ENCODE measurements around the gene MRPL47. TPM values are rescaled to one million over a fixed set of nuclear protein-coding genes. Genes with fewer than 3 reads are reported as not detected.

Gene MRPL47
- total and polyA plus RNA-seq, 2 of the 13 experiments (the other 11 are each of a cell fraction or from before 2014, with no cell fraction given), result 36.1 to 83.8 TPM

DNA sequence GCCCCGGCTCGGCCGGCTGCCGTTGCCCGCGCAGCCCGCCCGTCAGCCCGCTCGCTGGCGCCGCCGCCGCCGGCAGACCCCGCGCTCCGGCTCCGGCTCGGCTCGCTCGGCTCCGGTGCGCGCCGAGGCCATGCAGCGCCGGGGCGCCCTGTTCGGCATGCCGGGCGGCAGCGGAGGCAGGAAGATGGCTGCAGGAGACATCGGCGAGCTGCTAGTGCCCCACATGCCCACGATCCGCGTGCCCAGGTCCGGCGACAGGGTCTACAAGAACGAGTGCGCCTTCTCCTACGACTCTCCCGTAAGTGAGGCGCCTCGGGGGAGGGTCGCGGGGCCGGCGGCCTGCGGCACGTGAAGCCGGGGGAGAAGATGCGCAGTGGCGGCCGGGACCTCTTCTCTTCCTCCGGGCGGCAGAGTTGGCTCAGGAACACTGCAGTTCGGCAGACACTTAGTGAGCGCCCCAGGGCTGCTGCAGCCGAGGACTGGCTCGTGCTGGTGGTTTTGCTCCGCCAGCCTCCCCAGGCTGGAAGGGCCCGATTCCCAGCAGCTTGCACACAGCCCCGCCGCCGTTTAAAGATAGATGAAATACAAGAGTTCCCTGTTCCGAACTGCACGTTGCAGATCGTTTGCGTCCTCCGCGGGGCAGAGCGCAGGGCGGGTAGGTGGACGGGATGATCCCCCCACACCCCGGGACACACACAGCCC is 48.8 kb upstream of the MRPL47 start (continued):
- TF ChIP-seq, protein P1, sequence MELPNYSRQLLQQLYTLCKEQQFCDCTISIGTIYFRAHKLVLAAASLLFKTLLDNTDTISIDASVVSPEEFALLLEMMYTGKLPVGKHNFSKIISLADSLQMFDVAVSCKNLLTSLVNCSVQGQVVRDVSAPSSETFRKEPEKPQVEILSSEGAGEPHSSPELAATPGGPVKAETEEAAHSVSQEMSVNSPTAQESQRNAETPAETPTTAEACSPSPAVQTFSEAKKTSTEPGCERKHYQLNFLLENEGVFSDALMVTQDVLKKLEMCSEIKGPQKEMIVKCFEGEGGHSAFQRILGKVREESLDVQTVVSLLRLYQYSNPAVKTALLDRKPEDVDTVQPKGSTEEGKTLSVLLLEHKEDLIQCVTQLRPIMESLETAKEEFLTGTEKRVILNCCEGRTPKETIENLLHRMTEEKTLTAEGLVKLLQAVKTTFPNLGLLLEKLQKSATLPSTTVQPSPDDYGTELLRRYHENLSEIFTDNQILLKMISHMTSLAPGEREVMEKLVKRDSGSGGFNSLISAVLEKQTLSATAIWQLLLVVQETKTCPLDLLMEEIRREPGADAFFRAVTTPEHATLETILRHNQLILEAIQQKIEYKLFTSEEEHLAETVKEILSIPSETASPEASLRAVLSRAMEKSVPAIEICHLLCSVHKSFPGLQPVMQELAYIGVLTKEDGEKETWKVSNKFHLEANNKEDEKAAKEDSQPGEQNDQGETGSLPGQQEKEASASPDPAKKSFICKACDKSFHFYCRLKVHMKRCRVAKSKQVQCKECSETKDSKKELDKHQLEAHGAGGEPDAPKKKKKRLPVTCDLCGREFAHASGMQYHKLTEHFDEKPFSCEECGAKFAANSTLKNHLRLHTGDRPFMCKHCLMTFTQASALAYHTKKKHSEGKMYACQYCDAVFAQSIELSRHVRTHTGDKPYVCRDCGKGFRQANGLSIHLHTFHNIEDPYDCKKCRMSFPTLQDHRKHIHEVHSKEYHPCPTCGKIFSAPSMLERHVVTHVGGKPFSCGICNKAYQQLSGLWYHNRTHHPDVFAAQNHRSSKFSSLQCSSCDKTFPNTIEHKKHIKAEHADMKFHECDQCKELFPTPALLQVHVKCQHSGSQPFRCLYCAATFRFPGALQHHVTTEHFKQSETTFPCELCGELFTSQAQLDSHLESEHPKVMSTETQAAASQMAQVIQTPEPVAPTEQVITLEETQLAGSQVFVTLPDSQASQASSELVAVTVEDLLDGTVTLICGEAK (IDR thresholded peaks at IDR 0.05), result no peak
- TF ChIP-seq, protein P1 (CRISPR knock-in tag; IDR thresholded peaks at IDR 0.05), result no peak
- TF ChIP-seq, protein P2, sequence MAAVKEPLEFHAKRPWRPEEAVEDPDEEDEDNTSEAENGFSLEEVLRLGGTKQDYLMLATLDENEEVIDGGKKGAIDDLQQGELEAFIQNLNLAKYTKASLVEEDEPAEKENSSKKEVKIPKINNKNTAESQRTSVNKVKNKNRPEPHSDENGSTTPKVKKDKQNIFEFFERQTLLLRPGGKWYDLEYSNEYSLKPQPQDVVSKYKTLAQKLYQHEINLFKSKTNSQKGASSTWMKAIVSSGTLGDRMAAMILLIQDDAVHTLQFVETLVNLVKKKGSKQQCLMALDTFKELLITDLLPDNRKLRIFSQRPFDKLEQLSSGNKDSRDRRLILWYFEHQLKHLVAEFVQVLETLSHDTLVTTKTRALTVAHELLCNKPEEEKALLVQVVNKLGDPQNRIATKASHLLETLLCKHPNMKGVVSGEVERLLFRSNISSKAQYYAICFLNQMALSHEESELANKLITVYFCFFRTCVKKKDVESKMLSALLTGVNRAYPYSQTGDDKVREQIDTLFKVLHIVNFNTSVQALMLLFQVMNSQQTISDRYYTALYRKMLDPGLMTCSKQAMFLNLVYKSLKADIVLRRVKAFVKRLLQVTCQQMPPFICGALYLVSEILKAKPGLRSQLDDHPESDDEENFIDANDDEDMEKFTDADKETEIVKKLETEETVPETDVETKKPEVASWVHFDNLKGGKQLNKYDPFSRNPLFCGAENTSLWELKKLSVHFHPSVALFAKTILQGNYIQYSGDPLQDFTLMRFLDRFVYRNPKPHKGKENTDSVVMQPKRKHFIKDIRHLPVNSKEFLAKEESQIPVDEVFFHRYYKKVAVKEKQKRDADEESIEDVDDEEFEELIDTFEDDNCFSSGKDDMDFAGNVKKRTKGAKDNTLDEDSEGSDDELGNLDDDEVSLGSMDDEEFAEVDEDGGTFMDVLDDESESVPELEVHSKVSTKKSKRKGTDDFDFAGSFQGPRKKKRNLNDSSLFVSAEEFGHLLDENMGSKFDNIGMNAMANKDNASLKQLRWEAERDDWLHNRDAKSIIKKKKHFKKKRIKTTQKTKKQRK (IDR thresholded peaks at IDR 0.05; ENCODE audit: low read length), result no peak
- 0 out of 2 replicates have a peak, but pooled peaks have one; percentile 15 for TF ChIP-seq KDM5B (CRISPR knock-in tag; IDR thresholded peaks at IDR 0.05; ENCODE audit: borderline replicate concordance)
- peak; percentile 32; the same call in 1 of the 2 replicates for TF ChIP-seq YEATS4 (CRISPR knock-in tag; IDR thresholded peaks at IDR 0.05; ENCODE audit: borderline replicate concordance)
- no peak for TF ChIP-seq FIP1L1 (IDR thresholded peaks at IDR 0.05; ENCODE audit: borderline replicate concordance, insufficient read depth, low read depth, low read length)
- TF ChIP-seq RFX5 (IDR thresholded peaks at IDR 0.05; ENCODE audit: low read depth, low read length), result no peak
- no peak; the same call in 1 of the 2 replicates for TF ChIP-seq SP2 (CRISPR knock-in tag; IDR thresholded peaks at IDR 0.05)
- TF ChIP-seq E2F2 (CRISPR knock-in tag; IDR thresholded peaks at IDR 0.05; ENCODE audit: borderline replicate concordance), result no peak; the same call in 1 of the 2 replicates
- TF ChIP-seq MAX (IDR thresholded peaks at IDR 0.05), result peak; percentile 30
- TF ChIP-seq CCDC6 (CRISPR knock-in tag; IDR thresholded peaks at IDR 0.05), result 0 out of 2 replicates have a peak, but pooled peaks have one; percentile 43
- 0 out of 2 replicates have a peak, but pooled peaks have one; percentile 25 for TF ChIP-seq THAP11 (CRISPR knock-in tag; IDR thresholded peaks at IDR 0.05)
